ENCODE data around the gene MND1.

- TF ChIP-seq CTCF (IDR thresholded peaks at IDR 0.05; ENCODE audit: low read depth, low read length, poor library complexity, severe bottlenecking) (no peak), EZH2phosphoT487 (IDR thresholded peaks at IDR 0.05; ENCODE audit: borderline replicate concordance, low read length) (no peak)
These were observed 22.0 kb downstream of the MND1 start for GRCh38 chr4:153366486-153366885.

Data from DOHH2 (cell line).